T47D (cell line): ENCODE measurements around the gene ANKRD36.
"Not testable (repeated sequence)": the region's sequence is repeated elsewhere in the genome, so short reads cannot be mapped to it uniquely, and the experiment has no call there.

Experiments
- DNase-seq, 2 experiments: peaks; one replicate each; pipeline versions ENCODE4 v3.0.0 to v3.0.0-alpha.2; 2011 to 2012; ENCODE audit warnings: low read depth in 1 of 2, low spot score in 1 of 2
- JUND ChIP-seq: IDR thresholded peaks from 2 replicates; pipeline ENCODE4 v1.6.1; 2012; ENCODE audit warnings: low read depth
- in situ Hi-C: cut with HindIII; loops from 2 replicates; pipeline ENCODE4 v1.10.0; 2016; ENCODE audit warnings: low sequenced_read_pairs, low pct_unique_long_range_greater_than_20kb

The ANKRD36 gene

GRCh38 chr2:97113050-97113881 is at the start of gene ANKRD36:
ANKRD36 (plus strand) TSS chr2:97113153; CDS start chr2:97113740, 587 bp downstream.
- peak; percentile 7 to 78 for DNase-seq
- in situ Hi-C loops: not testable (repeated sequence)

- DNase-seq, in situ Hi-C loops: not testable (repeated sequence)
Measured at GRCh38 chr2:97066030-97066429, 46.9 kb upstream of the ANKRD36 start.

GRCh38 chr2:97067279-97068004 is 45.5 kb upstream of the ANKRD36 start:
- DNase-seq: no peak
- in situ Hi-C loops: no loop called here
- TF ChIP-seq JUND: no peak

GRCh38 chr2:97068074-97068473 is 44.9 kb upstream of the ANKRD36 start:
- in situ Hi-C loops: no loop called here
- no peak for DNase-seq
- no peak for TF ChIP-seq JUND

- in situ Hi-C loops: not testable (repeated sequence)
Measured at GRCh38 chr2:97068722-97069121, 44.2 kb upstream of the ANKRD36 start.

GRCh38 chr2:97070915-97071314 is 42.0 kb upstream of the ANKRD36 start:
- in situ Hi-C loops, DNase-seq: not testable (repeated sequence)

More at GRCh38 chr2:97068722-97069121, 44.2 kb upstream of the ANKRD36 start:
- not testable (repeated sequence) for DNase-seq

- in situ Hi-C loops, DNase-seq: not testable (repeated sequence)
Measured at GRCh38 chr2:97077213-97077612, 35.7 kb upstream of the ANKRD36 start.

GRCh38 chr2:97080855-97081254 is 32.1 kb upstream of the ANKRD36 start:
- DNase-seq, in situ Hi-C loops: not testable (repeated sequence)

GRCh38 chr2:97082206-97082605 is 30.7 kb upstream of the ANKRD36 start:
- DNase-seq: peak in 1 of 2 experiments; percentile 50
- in situ Hi-C loops: not testable (repeated sequence)

- in situ Hi-C loops: not testable (repeated sequence)
Measured at GRCh38 chr2:97083516-97083915, 29.4 kb upstream of the ANKRD36 start.

GRCh38 chr2:97085093-97085492 is 27.9 kb upstream of the ANKRD36 start:
- DNase-seq, in situ Hi-C loops: not testable (repeated sequence)

More at GRCh38 chr2:97083516-97083915, 29.4 kb upstream of the ANKRD36 start:
- DNase-seq: not testable (repeated sequence)

- DNase-seq: peak in 1 of 2 experiments; percentile 18
- in situ Hi-C loops: not testable (repeated sequence)
Measured at GRCh38 chr2:97088706-97089105, 24.2 kb upstream of the ANKRD36 start.

- in situ Hi-C loops, DNase-seq: not testable (repeated sequence)
Measured at GRCh38 chr2:97092946-97093345, 20.0 kb upstream of the ANKRD36 start.

GRCh38 chr2:97093983-97094771 is 18.8 kb upstream of the ANKRD36 start:
- in situ Hi-C loops: not testable (repeated sequence)

GRCh38 chr2:97094772-97095611 is 18.0 kb upstream of the ANKRD36 start, which contains the start of gene FAHD2B:
FAHD2B (minus strand) TSS chr2:97094882; CDS start chr2:97091706, 3,176 bp downstream.
- in situ Hi-C loops: not testable (repeated sequence)

More at GRCh38 chr2:97093983-97094771, 18.8 kb upstream of the ANKRD36 start:
- DNase-seq: not testable (repeated sequence)

More at GRCh38 chr2:97094772-97095611, 18.0 kb upstream of the ANKRD36 start, which contains the start of gene FAHD2B:
- DNase-seq: peak; percentile 45 to 73
